WTC11 (cell line): ENCODE measurements around the gene WDR27. TPM values are rescaled to one million over a fixed set of nuclear protein-coding genes. Genes with fewer than 3 reads are reported as not detected.

ENCODE experiments used
- ATAC-seq: fragments of 200-7000 bp; cut with Tn5 transposase; 2 replicates; pipeline ENCODE4 v1.10.0; 2021; ENCODE audit warnings: mild to moderate bottlenecking, moderate library complexity
- CTCF ChIA-PET: fragments of 300-600 bp; sonication (Branson Sonifier 250); formaldehyde crosslinking; loops from one replicate; lab custom pipeline; 2021; ENCODE audit warnings: antibody characterized with exemption; lab: Charles Lee
- POLR2A ChIA-PET: fragments of 350-600 bp; sonication (Branson Sonifier 250); formaldehyde crosslinking; loops from one replicate; lab custom pipeline; 2021; ENCODE audit warnings: antibody characterized with exemption; lab: Charles Lee
- DNase-seq: peaks from one replicate; pipeline ENCODE4 v3.0.0; 2021; ENCODE audit warnings: low spot score
- H3K27ac Mint-ChIP-seq: 2 replicates; pipeline ENCODE4 v1.8.0; 2021; ENCODE audit warnings: mixed read lengths
- H3K27me3 Mint-ChIP-seq: 2 replicates; pipeline ENCODE4 v1.8.0; 2021; ENCODE audit warnings: low read depth, mild to moderate bottlenecking, moderate library complexity, mixed read lengths
- H3K36me3 Mint-ChIP-seq: 2 replicates; pipeline ENCODE4 v1.8.0; 2021; ENCODE audit warnings: mixed read lengths
- H3K4me1 Mint-ChIP-seq: 2 replicates; pipeline ENCODE4 v1.8.0; 2022; ENCODE audit warnings: mixed read lengths
- H3K4me3 Mint-ChIP-seq: 2 replicates; pipeline ENCODE4 v1.8.0; 2021; ENCODE audit warnings: mild to moderate bottlenecking, moderate library complexity, mixed read lengths
- H3K9me3 Mint-ChIP-seq: 2 replicates; pipeline ENCODE4 v1.8.0; 2021; ENCODE audit warnings: mixed read lengths
- CDX4 ChIP-seq: fragments of 250-450 bp; sonication (Bioruptor Pico); IDR thresholded peaks from 2 replicates; pipeline ENCODE4 v1.9.0; 2021; ENCODE audit warnings: moderate library complexity, mild to moderate bottlenecking, inconsistent platforms, borderline replicate concordance
- EMX1 ChIP-seq: fragments of 250-450 bp; sonication (Bioruptor Pico); IDR thresholded peaks from 2 replicates; pipeline ENCODE4 v1.8.0; 2021; ENCODE audit warnings: mild to moderate bottlenecking
- ESRRA ChIP-seq: sonication (generic); formaldehyde crosslinking; IDR thresholded peaks from 2 replicates; pipeline ENCODE4 v1.8.1; 2022; ENCODE audit warnings: mild to moderate bottlenecking, missing genetic modification reagents, borderline replicate concordance
- FOXP1 ChIP-seq: sonication (generic); formaldehyde crosslinking; IDR thresholded peaks from 2 replicates; pipeline ENCODE4 v1.8.0; 2022; ENCODE audit warnings: missing genetic modification reagents, mild to moderate bottlenecking, moderate library complexity, borderline replicate concordance
- GRHL2 ChIP-seq: fragments of 250-450 bp; sonication (Bioruptor Pico); IDR thresholded peaks from 2 replicates; pipeline ENCODE4 v1.8.0; 2022; ENCODE audit warnings: mild to moderate bottlenecking, moderate library complexity; ENCODE audit not compliant: insufficient replicate concordance, severe bottlenecking
- HMGA2 ChIP-seq: fragments of 250-450 bp; sonication (Bioruptor Pico); IDR thresholded peaks from 2 replicates; pipeline ENCODE4 v1.4.0; 2021; ENCODE audit warnings: mild to moderate bottlenecking, moderate library complexity
- IRF2 ChIP-seq: sonication (generic); formaldehyde crosslinking; IDR thresholded peaks from 2 replicates; pipeline ENCODE4 v1.8.0; 2022; ENCODE audit warnings: low read depth, missing genetic modification reagents, borderline replicate concordance
- MAX ChIP-seq: sonication (generic); formaldehyde crosslinking; IDR thresholded peaks from 2 replicates; pipeline ENCODE4 v1.8.0; 2022; ENCODE audit warnings: mild to moderate bottlenecking, missing genetic modification reagents
- MYBL2 ChIP-seq: sonication (generic); formaldehyde crosslinking; IDR thresholded peaks from 2 replicates; pipeline ENCODE4 v1.8.1; 2023; ENCODE audit warnings: mild to moderate bottlenecking, moderate library complexity, missing genetic modification reagents
- NFE2L1 ChIP-seq: sonication (generic); formaldehyde crosslinking; IDR thresholded peaks from 2 replicates; pipeline ENCODE4 v1.8.1; 2023; ENCODE audit warnings: missing genetic modification reagents
- NR1H2 ChIP-seq: sonication (generic); formaldehyde crosslinking; IDR thresholded peaks from 2 replicates; pipeline ENCODE4 v1.9.0; 2021; ENCODE audit warnings: mild to moderate bottlenecking, moderate library complexity, missing genetic modification reagents
- NR3C1 ChIP-seq: sonication (generic); formaldehyde crosslinking; conservative IDR thresholded peaks from 2 replicates; pipeline ENCODE4 v1.8.1; 2023; ENCODE audit warnings: low read depth, mild to moderate bottlenecking, missing genetic modification reagents
- OVOL2 ChIP-seq: fragments of 250-450 bp; sonication (Bioruptor Pico); IDR thresholded peaks from 2 replicates; pipeline ENCODE4 v1.9.0; 2021; ENCODE audit warnings: mild to moderate bottlenecking, borderline replicate concordance
- RORB ChIP-seq: fragments of 250-450 bp; sonication (Bioruptor Pico); IDR thresholded peaks from 2 replicates; pipeline ENCODE4 v1.9.0; 2021; ENCODE audit warnings: mild to moderate bottlenecking
- TEAD4 ChIP-seq: sonication (generic); formaldehyde crosslinking; IDR thresholded peaks from 2 replicates; pipeline ENCODE4 v1.8.0; 2022; ENCODE audit warnings: mild to moderate bottlenecking, missing genetic modification reagents
- USF2 ChIP-seq: sonication (generic); formaldehyde crosslinking; IDR thresholded peaks from 2 replicates; pipeline ENCODE4 v1.8.1; 2023; ENCODE audit warnings: mild to moderate bottlenecking, missing genetic modification reagents, moderate library complexity
- ZMAT4 ChIP-seq: fragments of 250-450 bp; sonication (Bioruptor Pico); IDR thresholded peaks from 2 replicates; pipeline ENCODE4 v1.9.0; 2021; ENCODE audit warnings: mild to moderate bottlenecking
- ZNF232 ChIP-seq: sonication (generic); formaldehyde crosslinking; IDR thresholded peaks from 2 replicates; pipeline ENCODE4 v1.8.0; 2022; ENCODE audit warnings: mild to moderate bottlenecking, missing genetic modification reagents
- ZNF263 ChIP-seq: sonication (generic); formaldehyde crosslinking; IDR thresholded peaks from 2 replicates; pipeline ENCODE4 v1.8.1; 2022; ENCODE audit warnings: low read depth, mild to moderate bottlenecking, moderate library complexity, missing genetic modification reagents
- ZNF281 ChIP-seq: sonication (generic); formaldehyde crosslinking; IDR thresholded peaks from 2 replicates; pipeline ENCODE4 v1.8.0; 2023; ENCODE audit warnings: mild to moderate bottlenecking, missing genetic modification reagents
- ZNF512 ChIP-seq: sonication (generic); formaldehyde crosslinking; IDR thresholded peaks from 2 replicates; pipeline ENCODE4 v1.8.1; 2022; ENCODE audit warnings: missing genetic modification reagents, borderline replicate concordance
- ZNF671 ChIP-seq: fragments of 250-450 bp; sonication (Bioruptor Pico); IDR thresholded peaks from 2 replicates; pipeline ENCODE4 v1.8.0; 2021; ENCODE audit warnings: mild to moderate bottlenecking
- total RNA-seq: library from RNA; stranded (reverse); gene quantifications from 3 replicates; pipeline ENCODE4 v1.2.3, GENCODE V29; 2021
- TF ChIP-seq, protein P1 (sequence below): sonication (generic); formaldehyde crosslinking; IDR thresholded peaks from 2 replicates; pipeline ENCODE4 v1.8.0; 2022; ENCODE audit warnings: missing genetic modification reagents

Gene WDR27
- total RNA-seq, 1 experiment from 2014 or later: 126 TPM

- TF ChIP-seq CDX4 (CRISPR knock-in tag): no peak
- no peak for TF ChIP-seq ESRRA (CRISPR knock-in tag)
- TF ChIP-seq IRF2 (CRISPR knock-in tag): no peak
- TF ChIP-seq, all 79 proteins: peak for 0
Observed at GRCh38 chr6:169577974-169578373, 123.9 kb downstream of the WDR27 start (continued).

DNA sequence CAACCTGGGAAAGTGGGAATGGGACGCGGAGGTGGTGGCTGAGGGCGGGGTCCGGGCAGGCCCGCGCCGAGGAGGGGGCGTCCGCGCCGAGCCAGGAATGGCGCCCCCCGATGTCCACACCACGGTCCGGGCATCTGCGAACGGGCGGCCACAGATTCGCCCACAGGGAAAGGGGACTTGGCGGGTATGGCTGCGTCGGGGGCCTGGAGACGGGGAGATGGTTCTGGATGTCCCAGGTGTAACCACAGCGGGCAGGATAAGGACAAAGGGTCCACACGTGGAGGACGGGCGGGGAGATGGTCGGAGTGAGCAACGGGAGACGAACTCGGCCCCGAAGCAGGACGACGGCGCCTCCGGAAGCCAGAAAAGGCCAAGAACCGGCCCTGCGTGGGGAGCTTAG lies 124.6 kb downstream of the WDR27 start:
- Mint-ChIP-seq H3K9me3 (peaks cover 4% of the 10 kb centered on the region), H3K4me3 (no peak overlapping the region), H3K27me3 (no peaks in the 10 kb centered on the region), H3K4me1 (peaks cover 10% of the 10 kb centered on the region), H3K36me3 (peaks cover 12% of the 10 kb centered on the region), H3K27ac (no peak overlapping the region)
- DNase-seq (no peak), ATAC-seq (no peak)
- CTCF ChIA-PET: no interaction called here
- TF ChIP-seq FOXP1 (CRISPR knock-in tag): 0 out of 2 replicates have a peak, but pooled peaks have one; percentile 20
- no peak for TF ChIP-seq TEAD4 (CRISPR knock-in tag)
- POLR2A ChIA-PET: no interaction called here

DNA sequence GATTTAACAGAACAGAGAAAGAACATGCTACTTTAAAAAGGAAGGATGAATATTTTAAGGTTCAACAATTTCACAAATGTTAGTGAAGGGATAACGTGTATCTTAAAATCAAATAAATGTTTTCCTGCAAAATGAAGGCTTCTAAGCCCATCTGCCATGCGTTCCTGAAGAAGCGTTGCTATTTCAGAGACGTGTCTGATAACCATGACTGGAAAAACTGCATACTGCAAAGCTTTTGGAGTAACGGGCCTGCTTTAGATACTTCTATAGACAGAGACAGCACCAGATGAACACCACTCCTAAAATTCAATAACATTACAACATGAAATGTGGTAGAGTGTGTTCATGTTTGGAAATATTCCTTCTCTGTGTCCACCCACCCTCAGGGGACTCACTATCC lies 126.0 kb downstream of the WDR27 start:
- no peak for TF ChIP-seq EMX1
- TF ChIP-seq ZMAT4 (CRISPR knock-in tag): no peak
- no peak for TF ChIP-seq HMGA2 (CRISPR knock-in tag)
- no peak for TF ChIP-seq NFE2L1
- TF ChIP-seq CDX4 (CRISPR knock-in tag): no peak
- TF ChIP-seq USF2 (CRISPR knock-in tag): no peak
- no peak for TF ChIP-seq ZNF671 (CRISPR knock-in tag)
- TF ChIP-seq, protein P1, sequence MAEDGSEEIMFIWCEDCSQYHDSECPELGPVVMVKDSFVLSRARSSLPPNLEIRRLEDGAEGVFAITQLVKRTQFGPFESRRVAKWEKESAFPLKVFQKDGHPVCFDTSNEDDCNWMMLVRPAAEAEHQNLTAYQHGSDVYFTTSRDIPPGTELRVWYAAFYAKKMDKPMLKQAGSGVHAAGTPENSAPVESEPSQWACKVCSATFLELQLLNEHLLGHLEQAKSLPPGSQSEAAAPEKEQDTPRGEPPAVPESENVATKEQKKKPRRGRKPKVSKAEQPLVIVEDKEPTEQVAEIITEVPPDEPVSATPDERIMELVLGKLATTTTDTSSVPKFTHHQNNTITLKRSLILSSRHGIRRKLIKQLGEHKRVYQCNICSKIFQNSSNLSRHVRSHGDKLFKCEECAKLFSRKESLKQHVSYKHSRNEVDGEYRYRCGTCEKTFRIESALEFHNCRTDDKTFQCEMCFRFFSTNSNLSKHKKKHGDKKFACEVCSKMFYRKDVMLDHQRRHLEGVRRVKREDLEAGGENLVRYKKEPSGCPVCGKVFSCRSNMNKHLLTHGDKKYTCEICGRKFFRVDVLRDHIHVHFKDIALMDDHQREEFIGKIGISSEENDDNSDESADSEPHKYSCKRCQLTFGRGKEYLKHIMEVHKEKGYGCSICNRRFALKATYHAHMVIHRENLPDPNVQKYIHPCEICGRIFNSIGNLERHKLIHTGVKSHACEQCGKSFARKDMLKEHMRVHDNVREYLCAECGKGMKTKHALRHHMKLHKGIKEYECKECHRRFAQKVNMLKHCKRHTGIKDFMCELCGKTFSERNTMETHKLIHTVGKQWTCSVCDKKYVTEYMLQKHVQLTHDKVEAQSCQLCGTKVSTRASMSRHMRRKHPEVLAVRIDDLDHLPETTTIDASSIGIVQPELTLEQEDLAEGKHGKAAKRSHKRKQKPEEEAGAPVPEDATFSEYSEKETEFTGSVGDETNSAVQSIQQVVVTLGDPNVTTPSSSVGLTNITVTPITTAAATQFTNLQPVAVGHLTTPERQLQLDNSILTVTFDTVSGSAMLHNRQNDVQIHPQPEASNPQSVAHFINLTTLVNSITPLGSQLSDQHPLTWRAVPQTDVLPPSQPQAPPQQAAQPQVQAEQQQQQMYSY (CRISPR knock-in tag): no peak
- no peak for TF ChIP-seq ZNF281 (CRISPR knock-in tag)
- no peak for TF ChIP-seq OVOL2 (CRISPR knock-in tag)
- TF ChIP-seq ZNF263 (CRISPR knock-in tag): no peak
- TF ChIP-seq FOXP1 (CRISPR knock-in tag): no peak
- TF ChIP-seq NR3C1 (CRISPR knock-in tag): no peak
- TF ChIP-seq ZNF512 (CRISPR knock-in tag): no peak
- TF ChIP-seq RORB (CRISPR knock-in tag): no peak
- TF ChIP-seq MAX (CRISPR knock-in tag): no peak
- TF ChIP-seq NR1H2 (CRISPR knock-in tag): no peak
- TF ChIP-seq ZNF232 (CRISPR knock-in tag): no peak
- no peak for TF ChIP-seq GRHL2 (CRISPR knock-in tag)
- TF ChIP-seq MYBL2 (CRISPR knock-in tag): no peak
- TF ChIP-seq, all 79 proteins: peak for 0
- Mint-ChIP-seq H3K27ac (no peak overlapping the region), H3K4me1 (peaks cover 10% of the 10 kb centered on the region), H3K4me3 (no peak overlapping the region), H3K36me3 (peaks cover 12% of the 10 kb centered on the region), H3K27me3 (no peaks in the 10 kb centered on the region), H3K9me3 (peaks cover 4% of the 10 kb centered on the region)
- ChIA-PET CTCF (no interaction called here), POLR2A (no interaction called here)
- DNase-seq (no peak), ATAC-seq (no peak)
